COLO668 (cell line): ENCODE data around the gene EBF4.

ENCODE experiments used
- DNase-seq: peaks from one replicate; lab custom pipeline; 2025; ENCODE audit not compliant: unreplicated experiment; lab: John Stamatoyannopoulos, UW

Gene EBF4

DNA sequence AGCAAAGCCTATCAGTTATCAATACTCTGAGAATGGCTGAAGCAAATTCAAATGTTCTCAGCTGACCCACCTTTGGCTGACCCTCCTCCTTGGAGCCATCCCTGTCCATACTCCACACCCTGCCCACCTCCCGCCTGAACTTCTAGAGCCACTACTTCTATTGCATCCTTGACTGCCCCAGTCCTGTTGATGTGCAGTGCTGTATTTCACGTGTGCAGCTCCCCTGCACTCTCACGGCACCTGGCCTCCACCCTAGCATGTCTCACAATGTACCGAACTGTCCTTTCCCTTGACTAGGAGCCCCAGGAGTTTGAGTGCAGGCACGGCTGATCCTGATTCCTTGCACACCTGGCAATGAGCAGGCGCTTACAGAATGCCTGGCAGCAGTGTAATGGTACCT is 100.9 kb downstream of the EBF4 start:
- DNase-seq, result no peak

DNA sequence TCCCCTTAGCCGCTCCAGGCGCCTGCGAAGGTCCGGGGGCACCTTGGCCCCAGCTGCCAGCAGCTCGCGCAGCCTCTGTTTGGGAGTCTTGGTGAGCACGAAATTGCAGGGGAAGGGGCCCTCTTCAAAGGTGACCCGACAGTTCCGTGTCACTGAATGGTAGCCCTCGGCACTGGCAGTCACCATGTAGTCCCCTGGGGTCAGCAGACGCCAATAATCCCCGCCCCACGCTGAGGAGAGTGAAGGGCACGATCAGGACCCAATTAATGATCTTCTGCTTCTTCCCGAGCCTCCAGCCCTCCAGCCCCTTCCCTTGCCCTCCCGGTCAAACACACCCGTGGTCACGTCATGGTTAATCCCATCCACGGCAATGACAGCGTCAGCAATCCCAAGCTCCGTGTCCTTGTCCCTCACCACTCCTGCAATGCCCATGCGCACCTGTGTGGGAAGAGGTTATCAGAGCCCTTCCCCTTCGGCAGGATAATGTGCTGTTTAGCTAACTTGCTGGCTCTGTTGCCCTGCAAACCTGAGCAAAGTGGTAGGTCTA is 101.7 kb downstream of the EBF4 start:
- no peak for DNase-seq

GRCh38 chr20:2794866-2795447 is 102.4 kb downstream of the EBF4 start:
- DNase-seq, result no peak

GRCh38 chr20:2795451-2795850 is 102.9 kb downstream of the EBF4 start:
- no peak for DNase-seq

- no peak for DNase-seq
Measured at GRCh38 chr20:2796011-2796660, 103.6 kb downstream of the EBF4 start.

DNA sequence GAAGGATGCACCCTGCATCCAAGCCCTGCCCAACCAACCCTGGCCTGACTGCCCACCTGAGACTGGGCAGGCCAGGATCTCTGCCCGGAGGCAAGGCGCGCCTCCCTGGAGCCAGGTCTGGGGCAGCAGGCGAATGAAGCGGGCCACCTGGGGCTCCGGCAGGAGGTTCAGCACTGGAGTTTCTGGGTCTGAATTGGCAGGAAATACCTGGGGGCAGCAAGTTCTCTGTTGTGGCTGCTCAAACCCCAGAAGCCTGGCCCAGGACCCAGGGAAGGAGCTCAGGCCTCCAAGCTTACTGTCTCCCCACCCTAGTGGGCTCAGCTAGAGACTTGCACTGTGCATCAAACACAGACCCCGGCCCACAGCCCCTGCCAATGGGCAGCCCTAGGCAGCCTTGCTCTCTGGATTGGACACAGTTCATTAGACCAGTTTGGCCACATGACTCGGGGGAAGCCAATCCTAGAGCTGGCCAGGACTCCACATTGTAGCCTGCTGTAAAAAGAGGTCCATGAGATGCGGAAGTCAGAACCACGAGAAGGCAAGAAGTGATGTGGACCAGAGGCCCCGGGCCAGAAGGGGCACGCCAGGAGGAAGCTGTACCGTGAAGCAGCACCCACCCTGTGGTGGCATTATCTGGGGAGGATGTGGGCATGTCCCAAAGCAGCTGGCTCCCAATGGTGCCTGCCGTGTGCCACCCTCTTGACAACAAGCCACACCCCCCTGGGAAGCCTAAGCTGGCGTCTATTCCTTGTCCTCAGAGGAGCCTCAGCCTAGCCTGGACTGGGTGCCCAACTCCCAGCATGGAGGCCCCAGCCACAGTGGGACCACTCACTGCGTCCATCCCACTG is 104.8 kb downstream of the EBF4 start:
- DNase-seq, result no peak

DNA sequence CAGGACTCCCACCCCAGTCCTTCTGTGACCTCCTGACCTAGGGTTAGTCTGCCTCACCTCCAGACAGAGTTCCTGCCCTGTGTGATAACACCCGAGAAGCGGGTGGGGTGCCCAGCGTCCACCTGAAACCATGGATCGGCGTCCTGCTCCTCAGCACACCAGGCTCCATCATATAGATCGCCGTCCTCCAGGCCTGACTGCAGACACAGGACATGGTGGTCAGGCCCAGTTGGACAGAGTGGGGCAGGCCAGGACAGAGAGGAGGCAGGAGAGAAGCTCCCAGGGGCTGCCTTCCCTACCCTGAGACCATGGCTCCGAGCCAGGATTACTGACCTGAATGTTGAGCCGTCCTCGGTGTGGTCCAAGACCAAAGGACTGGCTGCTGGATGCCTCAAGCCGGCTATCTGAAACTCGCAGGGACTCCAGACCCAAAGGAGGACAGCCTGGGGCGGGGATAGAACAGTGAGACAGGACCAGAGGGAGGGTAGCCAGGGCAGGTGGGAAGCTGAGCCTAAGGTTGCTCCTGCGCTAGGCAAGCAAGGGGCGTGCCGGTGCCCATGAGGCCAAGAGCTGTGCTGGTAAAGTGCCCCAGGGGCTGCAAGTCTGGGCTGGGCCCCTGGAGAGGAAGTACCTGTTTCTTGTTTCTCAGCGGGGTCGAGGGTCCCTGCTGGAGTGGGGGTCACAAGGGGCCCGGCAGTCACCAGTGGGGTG is 105.7 kb downstream of the EBF4 start:
- DNase-seq, result no peak

DNA sequence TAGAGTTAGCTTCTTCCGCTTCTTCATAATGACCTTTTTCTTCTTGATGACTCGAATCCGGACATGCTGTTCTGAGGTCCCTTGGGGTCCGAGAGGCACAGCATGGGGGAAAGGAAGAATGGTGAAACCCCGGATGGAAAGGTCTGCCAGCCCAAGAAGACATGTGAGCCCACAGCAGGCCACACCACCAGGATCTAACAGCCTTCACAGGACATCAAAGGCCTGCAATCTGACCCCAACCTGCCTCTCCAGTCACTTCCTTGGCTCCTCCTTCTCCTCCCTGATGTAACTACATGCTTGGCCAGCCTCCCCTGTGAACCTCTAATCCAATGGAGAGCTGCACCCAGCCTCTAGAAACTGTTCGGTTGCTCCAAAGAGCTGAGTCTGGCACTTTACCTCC is 106.2 kb downstream of the EBF4 start:
- no peak for DNase-seq

DNA sequence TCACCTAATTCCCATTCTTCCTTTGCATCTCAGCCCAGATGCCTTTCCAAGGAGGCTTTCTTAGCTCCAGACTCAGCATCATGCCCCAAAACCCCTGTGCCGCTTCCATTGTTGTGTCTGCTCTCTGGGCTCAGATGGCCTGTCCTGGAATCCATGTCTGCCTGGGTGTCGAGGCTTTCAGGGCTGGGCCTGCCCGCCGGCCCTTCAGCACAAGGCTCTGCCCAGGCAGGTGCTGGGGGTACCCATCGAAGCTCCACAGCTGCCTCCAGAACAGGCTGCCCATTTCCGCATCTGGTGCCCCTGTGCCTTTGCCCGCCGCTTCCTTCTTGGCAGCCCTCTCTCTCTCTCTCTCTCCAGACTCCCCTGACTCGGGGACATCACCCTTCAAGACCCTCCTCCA is 106.7 kb downstream of the EBF4 start:
- no peak for DNase-seq

DNA sequence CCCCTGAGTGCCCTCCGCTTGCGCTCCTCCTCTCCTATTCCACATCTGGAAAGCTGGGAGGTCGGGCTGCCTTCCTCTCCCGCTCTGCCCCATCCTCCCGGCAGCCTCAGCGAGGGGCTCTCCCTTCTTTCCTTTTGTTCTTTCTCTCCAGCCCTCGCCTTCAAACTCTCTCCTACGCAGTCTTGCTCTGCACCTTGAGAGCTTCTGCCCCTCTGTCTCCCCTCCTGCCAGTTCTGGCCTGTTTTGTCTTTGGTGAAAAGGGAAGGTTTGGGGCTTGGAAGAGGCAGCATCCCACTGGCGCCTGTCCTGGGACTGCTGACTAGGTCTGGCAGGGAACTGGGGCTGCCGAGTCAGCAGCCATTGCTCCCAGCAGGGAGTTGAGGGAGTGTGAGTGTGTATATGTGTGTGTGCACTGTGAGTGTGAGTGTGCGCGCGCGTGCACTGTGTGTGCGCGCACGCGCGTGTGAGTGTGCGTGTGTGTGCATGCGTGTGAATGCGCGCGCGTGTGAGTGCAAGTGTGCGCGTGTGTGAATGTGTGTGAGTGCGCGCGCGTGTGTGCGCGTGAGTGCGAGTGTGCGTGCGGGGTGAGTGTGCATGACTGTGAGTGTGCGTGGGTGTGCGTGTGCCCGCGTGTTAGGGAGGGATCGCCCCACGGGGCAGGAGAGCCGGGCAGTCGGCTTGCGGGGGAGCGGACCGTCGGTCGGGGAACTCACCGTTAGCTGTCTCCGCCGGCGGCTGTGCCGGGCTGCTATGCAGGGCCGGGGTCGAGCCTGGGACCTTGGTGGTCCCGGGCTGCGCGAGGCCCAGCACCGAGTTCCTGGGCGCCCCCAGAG is 107.3 kb downstream of the EBF4 start:
- no peak for DNase-seq

DNA sequence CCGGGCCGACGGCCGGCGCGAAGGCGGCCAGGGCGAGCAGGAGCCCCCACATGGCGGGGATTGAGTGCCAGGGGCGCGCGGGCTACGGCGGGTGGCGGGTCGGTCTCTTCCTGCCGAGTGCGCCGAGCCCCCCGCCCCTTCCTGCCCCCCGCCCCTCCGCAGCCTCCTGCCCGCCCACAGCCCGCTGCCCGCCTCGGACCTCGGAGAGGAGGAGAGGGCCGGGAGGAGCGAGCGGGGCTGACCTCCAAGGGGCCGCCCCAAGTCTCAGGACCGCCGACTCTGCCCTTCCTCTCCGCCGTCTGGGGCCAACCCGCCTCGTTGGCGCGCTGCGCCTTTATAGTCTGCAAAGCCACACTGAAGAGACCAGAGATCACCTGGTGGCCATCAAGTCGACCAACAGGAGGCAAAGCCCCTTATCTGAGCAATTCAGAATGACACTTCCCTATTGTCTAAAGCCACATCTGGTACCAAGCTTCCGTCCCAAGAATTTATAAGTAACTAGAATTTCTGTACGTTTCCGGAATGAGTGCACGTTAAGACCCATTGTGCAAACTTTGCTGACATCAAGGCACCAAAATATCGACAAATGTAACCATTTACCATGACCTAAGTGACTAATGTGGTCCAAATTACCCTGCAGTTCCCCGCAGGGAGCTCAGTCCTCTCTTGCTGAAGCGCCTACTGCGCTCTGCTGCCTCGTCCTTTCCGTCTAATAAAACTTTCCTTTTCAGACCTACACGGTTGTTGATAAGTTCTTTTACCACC is 108.1 kb downstream of the EBF4 start, which contains the start of gene CPXM1:
Gene CPXM1, minus strand, starts transcription at position 107 of the 765 bp plus-strand sequence. Its CDS starts 55 bp downstream, at position 52.
- no peak for DNase-seq

DNA sequence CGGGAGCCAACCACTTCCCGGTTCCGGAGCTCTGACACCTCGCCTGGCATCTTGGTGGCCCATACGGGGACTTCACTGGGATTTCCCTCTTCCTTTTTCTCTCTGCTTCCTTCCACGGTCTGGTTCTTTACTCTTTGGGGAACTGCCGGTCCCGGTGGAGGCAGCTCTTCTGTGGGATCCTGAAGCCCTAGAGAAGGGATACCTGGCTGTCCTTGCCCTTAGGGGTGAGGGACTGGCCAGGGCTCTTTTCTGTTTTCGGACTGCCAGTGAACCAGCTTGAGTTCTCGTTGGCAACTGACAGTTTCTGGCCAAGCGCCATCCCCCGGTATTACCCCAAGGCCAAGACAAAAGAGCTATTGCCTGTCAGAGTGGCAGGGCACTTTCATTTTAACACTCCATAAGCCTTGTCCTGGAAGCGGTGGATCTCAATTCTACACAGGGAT is 108.7 kb downstream of the EBF4 start:
- DNase-seq, result no peak

DNA sequence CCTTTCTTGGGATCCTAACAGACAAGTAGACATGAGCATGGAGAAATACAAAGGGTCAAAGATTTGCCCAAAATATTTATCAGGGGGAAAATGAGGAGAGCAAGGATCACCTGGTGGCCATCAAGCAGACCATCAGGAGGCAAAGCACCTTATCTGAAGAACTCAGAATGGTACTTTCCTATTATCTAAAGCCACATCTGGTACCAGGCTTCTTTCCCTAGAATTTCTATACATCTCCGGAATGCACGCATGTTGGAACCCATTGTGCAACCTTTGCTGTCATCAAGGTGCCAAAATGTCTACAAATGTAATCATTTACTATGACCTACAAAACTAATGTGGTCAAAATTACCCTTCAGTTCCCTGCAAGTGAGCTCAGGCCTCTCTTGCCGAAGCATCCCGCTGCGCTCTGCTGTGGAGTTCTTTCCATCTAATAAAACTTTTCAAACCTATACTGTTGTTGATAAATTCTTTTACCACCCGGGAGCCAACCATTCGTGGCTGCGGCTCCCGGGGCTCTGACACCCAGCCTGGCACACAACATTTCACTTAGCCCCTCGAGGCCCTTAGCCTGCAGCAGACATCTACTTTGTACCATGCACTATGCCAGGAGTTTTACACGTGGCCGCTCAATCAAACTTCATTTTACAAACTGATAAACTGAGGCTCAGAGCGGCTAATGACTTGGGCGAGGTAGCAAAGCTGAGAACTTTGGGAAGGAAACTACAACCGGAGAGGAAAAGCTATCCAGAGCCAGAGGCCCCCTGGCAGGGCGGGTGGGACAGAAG is 111.7 kb downstream of the EBF4 start:
- DNase-seq, result no peak

GRCh38 chr20:2804852-2805688 is 112.5 kb downstream of the EBF4 start:
- no peak for DNase-seq

- DNase-seq, result no peak
Measured at GRCh38 chr20:2805689-2806350, 113.2 kb downstream of the EBF4 start.

- DNase-seq, result peak; percentile 16
Measured at GRCh38 chr20:2806351-2806701, 113.7 kb downstream of the EBF4 start.

DNA sequence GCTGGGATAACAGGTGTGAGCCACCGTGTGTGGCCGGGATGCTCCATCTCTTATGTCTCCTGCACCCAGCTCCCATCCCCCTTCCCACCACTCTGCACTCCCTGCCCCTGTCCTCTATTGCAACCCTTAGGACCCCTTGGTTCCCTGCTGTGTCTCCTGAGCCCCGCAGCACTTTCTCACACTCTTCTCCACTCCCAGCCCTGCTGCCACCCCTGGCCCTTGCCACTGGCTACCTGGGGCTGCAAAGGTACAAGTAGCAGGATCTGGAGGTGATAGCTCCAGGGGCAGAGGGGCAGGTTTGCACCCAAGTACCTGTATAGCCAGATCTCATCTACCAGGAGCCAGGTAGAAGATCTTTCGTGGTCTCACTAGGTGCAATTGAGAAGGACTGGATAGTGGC is 114.4 kb downstream of the EBF4 start:
- no peak for DNase-seq
